ENCODE measurements around the gene GMDS.
"Not testable (repeated sequence)": the region's sequence is repeated elsewhere in the genome, so short reads cannot be mapped to it uniquely, and the experiment has no call there.

GMDS gene

DNA sequence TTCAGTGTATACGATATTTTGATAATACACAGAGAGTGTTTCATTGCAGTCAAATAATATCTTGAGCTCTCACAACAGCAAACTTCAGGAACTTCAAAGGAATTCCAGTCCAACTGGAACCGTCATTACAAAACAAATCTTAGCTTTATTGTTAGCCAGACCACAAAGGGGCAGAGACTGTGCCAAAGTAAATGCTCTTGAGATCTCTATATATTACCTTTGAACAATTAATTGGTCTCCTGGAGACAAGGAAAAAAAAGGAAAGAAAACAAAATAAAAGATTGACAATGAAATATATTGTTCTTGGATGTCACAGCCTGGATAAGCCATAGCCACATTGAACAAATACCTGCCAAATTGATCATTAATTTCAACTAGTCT, 565.7 kb downstream of the GMDS start:
- no peak for DNase-seq (ENCODE audit: low spot score)

DNA sequence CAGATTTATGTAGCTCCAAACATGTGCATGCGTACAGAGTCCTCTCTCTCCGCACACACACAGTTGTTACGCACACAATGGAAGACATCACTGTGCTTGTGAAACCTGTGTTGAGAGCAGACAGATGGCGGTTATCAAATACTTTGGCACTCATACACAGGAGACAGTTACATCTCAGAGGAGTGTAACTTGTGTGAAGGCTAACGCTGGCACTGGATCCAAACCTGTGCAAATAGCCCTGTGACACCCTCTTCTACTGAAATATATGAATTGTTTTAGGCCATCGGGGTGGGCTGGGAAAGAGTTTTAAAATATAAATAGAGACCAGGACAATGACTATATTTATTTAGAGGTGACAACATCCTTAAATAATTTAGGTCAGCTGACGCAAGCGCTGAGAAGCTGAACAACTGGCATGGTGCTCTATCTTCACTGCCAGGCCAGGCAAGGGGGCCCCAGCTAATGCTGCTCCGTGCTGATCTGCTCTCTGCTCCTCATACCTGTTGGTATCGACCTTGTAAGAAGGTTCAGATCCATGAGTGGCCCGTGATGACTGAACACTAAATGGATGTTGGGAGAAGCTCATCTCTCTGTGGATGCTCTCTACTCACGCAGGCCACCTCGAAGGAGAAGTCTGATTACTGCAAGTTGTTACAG, 566.2 kb downstream of the GMDS start:
- no peak for DNase-seq (ENCODE audit: low spot score)

DNA sequence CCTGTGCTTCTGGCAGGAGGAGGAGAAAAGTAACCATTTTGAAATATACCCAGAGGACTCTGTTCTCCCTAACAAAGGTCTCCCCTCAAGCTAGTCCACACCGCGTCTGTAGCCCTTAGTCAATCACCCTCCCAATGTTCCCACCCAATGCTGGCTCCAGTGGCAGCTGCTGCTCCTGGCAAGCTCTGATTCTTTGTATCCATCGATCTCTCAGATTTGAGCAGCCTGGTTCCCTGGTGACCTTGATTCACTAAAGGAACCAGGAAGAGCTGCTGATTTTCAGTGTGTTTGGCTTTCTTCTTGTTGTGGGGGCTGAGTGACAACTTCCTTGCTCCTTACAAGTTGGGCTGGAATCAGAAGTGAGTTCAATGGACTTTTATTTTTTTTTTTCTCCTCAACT, 567.2 kb downstream of the GMDS start:
- no peak for DNase-seq (ENCODE audit: low spot score)

DNA sequence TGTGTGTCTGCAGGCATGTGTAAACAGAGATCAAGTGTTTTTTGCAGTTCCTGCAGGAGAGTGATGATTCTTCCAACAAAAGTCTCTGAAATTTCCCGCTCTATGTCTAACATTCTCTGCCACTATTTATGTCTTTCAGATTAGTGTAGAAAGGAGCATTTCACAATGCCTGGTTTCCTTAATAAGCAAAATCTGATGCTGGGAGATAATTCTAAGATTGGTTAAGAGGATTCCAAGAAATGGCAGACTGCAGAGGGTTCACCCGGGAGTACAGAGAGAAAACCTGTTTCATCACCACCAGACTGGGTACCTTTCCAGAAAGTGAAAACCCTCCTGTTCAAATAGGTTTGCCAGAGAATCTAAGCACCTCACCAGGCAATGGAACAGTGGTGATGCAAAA, 573.0 kb downstream of the GMDS start:
- no peak for DNase-seq (ENCODE audit: low spot score)

DNA sequence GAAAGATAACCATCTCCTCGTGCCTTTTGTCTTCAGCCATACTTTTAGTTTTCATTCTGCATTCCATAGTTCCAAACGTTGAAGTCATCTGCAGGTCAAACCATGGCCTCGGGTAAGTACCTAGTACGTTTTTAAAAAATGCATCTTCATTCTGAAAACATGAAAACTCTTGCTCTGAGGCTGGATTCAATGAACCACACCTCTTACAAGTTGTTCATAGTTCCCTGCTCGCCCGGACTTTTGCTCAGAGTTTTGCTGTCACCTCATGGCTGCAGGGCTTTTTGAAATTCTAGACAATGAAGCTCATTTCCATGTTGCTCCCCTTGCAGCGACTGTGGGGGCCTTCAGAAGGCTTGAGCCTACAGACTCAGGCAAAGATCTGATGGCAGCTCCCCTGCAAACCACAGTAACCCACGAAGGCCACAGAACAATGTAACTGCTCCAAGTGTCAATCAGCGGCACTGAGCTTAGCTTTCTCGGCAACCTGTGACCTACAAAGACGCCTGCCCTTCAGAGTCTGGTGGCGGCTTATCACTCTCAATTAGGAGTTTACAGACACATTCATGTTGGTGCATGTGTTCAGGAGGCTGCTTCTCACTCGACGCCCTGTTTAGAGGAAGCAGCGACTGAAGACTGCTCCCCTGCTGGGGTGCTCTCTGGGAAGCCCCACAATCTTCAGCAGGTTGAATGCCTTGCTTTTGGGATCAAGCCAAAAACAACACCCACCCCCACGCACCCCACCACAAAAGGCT, 574.5 kb downstream of the GMDS start:
- no peak for DNase-seq (ENCODE audit: low spot score)

DNA sequence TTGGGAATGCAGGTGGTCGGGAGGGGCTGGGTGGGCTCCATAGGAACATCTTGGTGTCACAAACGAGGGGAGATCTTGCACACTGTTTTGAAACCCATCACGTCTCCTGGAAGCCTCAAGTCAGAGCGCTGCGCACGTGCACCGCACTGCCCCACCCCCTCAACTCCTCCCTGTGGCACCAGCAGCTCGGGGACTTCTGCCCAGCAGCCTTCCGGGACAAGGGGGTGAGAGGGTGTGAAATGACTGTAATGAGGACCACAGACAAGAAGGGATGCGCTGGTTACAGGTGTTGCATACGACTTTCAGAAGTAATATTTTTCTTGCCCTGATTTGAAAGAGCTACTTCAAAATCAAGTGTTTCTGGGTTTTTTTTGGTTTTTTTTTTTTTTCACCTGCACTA, 575.4 kb downstream of the GMDS start:
- DNase-seq (ENCODE audit: low spot score) = no peak

DNA sequence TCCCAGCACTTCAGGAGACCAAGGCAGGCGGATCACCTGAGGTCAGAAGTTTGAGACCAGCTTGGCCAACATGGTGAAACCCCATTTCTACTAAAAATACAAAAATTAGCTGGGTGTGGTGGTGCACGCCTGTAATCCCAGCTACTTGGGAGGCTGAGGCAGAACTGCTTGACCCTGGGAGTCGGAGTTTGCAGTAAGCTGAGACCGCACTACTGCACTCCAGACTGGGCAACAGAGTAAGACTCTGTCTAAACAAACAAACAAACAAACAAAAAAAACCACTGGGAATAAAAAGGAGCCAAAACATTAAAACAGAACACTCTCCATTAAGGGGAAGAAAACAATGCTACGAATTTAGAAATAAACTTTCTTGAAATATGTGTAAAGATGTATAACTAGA, 576.9 kb downstream of the GMDS start:
- not testable (repeated sequence) for DNase-seq (ENCODE audit: low spot score)

DNA sequence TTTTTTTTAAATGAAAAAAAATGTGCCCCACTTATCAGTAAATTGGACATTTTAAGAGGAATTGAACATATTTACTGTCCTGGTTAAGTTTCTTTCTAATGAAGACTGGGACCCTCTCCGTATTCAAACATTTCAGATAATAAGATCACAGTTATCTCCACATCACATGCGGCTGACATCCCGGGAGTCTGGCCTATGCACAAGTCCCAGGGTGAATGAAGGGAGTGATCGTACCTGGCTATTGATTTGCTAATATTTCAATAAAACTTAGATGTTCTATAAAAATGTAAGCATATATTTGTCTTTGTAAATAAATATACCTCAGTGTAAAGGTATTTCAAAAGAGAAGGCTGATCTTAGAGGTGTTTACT, 577.6 kb downstream of the GMDS start:
- DNase-seq (ENCODE audit: low spot score) = no peak

DNA sequence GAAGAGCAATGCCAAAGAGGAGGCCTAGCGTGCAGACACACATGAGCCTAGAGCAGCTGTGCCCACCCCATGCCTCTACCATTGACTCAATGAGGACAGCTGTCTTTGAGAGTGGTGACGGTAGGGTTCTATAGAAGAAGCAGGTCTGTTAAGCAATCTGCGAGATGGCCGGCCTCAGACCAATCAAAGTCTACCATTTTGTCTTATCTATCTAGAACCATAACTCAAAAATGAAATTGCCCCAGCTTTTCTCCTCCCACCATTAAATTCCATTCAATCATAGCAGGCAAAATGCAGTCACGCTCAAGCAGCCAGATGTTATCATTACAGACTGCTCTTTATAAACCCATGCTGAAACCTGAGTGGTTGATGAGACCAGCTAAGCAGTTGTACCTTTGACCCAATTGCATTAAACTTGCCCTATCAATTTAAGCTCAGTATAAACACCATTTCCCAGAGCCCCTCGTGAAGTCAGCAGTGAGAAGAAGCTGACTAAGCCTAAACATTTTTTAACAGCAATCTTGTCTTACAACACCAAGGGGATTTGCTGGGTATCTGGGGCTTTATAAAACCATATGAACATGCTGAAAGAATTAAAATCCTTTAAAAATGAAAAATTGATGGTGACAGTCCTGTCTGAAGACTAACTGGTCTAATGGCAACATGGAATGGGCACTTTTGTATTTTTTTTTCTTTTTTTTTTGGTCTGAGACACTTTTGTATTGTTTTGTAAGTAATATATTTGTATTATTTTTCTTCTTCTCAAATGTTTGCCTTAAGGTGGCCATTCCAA, 578.2 kb downstream of the GMDS start:
- no peak for DNase-seq (ENCODE audit: low spot score)

DNA sequence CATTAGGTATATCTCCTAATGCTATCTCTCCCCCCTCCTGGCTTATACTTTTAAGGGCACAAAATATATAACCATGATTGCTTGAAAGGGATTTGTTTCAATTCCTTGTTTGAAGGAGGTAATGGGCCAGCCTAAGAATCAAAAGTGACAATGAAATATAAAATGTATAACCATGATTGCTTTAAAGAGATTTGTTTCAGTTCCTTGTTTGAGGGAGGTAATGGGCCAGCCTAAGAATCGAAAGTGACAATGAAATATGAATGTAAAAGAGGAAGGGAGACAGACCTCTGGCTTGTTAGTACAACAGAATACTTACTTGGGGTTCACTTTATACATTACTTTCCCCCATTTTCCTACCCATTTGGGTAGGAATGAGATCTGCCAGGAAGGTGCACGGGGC, 580.2 kb downstream of the GMDS start:
- no peak for DNase-seq (ENCODE audit: low spot score)

DNA sequence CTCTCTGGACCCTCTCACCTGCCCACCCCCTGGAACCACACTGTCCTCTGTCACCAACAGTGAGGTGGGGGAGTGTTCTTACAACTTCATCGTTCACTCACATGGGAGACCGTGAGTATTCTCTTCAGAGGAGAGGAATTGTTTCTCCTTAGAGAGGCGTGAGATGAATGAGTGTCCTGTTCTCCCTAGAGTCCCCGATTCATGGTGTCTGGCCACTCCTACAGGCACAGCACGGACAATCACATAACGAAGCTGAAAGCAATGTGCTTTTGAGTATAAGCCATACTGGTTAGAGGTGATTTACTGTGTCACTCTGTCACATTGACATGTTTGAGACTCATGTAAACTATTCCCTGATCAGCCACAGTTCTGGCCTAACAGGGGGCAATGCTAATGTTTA, 581.1 kb downstream of the GMDS start:
- peak; percentile 26 for DNase-seq (ENCODE audit: low spot score)

DNA sequence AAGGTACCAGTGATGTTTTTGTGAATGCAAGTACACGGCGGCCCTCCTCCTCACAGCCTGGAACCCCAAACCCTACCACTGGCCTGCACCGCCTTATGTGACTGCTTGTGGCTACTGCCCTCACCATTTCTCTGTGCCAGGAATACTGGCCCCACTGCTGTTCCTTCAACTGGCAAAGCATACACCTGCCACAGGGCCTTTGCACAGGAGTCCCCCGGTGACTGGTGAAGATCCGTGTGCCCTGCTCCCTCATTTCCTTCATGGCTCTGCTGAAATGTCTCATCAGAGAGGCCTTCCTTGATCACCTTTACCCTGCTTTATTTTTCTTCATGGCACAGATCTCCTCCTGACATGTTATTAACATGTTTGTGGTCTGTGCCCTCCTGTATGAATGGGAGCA, 581.9 kb downstream of the GMDS start:
- DNase-seq (ENCODE audit: low spot score) = no peak

DNA sequence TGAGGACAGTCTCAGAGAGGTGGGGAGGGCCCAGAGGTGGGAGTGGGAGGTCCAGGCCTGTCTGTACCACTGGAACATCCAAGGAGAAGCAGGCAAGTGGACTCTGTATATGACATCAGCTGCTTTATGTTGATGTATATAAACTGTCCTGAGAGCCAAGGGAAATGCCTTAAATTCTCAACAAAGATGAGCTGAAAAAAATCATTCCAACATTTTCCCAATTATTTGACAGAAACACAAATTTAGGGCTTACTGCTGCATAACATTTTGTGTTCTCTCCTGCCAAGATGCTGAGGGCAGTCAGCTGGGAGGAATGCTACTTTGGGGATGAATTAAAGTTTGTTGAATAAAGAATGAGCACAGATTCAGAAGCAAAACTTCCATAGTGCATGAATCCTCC, 582.9 kb downstream of the GMDS start:
- no peak for DNase-seq (ENCODE audit: low spot score)

DNA sequence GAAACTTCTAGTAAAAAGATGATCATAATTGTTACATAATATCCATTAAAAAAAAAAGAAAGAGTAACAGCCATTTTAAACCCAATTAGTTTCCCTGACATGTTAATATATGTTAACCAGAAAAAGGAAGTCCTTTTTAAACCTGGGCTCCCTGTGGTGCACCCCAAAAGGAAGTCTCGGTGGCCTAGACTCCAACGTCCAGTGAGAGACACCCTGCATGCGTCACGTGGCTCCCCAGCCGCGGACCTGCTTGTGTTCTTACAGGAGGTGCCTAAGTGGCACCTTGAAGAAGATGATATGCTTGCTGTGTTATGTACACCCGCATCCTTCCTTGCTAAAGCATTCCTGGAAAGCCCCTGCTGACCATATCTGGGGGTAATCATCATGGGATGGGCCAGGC, 585.6 kb downstream of the GMDS start:
- DNase-seq (ENCODE audit: low spot score) = no peak

DNA sequence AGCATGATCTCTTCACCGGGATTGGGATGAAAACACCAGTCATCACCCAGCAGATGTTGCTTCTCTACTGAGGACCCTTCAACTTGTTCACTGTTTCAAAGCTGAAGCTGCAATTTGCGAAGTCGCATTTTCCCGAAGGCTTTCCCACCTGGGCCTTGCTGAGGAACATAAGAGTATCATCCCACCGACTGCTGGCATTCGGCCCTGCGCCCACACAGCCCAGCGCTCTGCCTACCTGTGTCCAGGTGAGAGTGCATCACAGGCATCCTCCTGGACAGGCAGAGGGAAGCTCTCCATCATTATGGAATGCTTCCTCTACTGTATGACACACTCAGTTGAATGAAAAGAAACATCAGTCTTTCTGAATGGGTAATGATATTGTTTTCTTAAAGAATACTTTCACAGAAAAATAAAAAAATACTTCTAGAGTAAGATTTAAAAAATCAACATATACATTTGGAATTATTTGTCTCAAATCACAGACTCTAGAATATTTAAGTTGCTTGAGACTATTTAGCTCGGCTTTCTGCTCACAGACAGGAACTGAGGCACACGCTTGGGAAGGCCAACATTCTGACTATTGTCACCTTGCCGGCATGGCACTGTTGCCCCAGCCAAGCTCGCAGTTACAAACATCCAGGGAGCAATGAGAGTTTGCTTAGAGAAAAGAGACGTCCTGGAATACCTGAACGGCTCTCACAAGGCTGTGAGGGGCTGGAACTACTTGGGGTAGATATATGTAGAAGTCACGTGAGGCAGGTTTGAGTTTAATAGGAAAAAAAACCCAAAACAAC, 587.0 kb downstream of the GMDS start:
- DNase-seq (ENCODE audit: low spot score) = no peak

DNA sequence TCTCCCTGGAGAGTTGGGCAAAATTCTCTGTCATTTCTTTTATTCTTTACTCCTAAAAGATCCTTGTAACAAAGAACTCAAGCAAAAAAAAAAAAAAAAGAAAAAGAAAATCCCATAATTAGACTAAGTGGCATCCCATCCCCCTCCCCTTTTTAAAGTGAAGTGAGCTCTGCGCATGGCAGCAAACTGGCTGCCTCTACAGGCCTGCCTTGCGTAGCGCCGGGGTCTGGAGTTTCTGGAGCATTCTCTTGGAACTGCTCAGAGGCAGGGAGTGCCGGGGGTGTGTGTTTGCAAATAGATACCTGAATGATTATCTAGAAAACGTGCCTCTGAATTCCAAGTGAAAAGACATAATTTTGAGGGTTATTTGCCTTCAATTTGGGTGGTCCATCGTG, 587.6 kb downstream of the GMDS start:
- DNase-seq (ENCODE audit: low spot score) = no peak

DNA sequence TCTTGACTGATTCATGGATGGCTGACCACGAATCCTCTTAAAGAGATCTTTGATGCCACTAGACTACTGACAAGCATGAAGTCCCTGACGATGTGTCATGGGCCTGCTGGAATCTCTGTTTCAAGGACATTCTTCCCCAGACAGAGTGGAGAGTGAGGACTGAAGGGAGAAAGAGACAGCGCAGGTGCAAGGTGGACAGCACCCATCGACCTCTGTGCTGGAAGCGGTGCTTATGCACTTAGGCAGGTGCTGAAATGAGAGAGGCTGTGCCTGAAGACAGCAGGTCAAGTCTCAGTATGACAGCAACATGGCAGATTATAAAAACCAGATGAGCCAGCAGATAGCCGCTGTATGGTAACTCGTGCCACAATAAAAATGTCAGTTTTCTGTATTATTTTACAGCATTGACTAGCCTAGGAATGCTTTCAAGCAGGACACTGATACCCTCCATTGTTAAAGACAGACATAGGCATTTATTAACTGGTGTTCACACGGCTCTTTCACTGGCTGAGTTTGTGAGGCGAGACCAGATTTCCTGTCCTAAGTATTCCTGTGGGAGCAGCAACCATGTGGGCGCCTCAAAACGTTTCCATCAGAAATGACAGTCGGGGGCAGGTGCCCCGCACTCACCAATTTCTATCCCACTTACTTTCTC, 588.2 kb downstream of the GMDS start:
- no peak for DNase-seq (ENCODE audit: low spot score)

DNA sequence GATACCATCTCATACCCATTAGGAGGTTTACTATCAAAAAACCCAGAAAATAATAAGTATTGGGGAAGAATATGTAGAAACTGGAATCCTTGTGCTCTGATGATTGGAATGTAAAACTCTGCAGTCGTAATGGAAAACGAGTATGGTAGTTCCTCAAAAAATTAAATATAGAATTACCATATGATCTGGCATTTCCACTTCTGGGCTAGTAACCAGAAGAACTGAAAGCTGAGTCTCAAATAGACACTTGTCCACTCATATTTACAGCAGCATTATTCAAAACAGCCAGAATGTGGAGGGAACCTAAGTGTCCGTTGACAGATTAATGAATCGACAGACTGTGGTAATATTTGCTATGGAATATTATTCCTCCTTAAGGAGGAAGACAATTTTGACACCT, 591.4 kb downstream of the GMDS start:
- no peak for DNase-seq (ENCODE audit: low spot score)

DNA sequence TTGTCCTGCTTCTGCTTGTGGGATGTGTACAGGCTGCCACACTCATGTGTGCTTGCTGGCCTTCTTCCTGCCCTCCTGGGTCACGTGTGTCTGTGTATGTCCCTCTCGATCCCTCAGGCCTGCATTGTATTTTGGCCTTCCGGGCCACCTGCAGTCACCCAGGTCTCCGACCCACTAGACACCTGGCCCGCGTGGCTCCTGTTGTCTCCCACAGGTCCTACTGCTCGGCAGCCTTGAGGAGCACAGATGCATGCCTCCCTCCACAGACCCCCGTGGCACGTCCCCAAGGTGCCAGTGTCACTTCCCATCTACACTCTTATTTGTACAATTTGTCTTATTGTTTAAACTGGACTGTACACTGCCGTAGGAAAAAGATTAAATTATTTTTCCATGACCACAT, 592.6 kb downstream of the GMDS start:
- no peak for DNase-seq (ENCODE audit: low spot score)

DNA sequence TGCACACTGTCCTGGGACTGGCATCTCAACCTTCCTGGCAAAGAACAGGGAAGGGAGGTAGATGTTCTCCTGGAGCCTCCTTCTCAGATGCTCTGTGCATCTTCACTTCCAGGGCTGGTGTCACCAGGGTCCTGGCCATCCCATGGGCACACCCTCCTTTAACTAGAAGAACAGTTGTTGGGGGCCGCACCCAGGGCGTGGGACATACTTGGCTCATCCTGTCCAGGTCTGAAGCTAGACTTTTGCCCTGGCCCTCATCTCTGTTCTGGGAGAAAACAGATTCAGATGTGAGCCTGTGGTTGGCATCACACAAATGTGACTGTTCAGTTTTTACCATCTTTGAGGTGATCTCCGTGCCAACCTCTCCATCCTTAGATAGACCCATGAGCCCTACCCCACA, 594.0 kb downstream of the GMDS start:
- DNase-seq (ENCODE audit: low spot score) = no peak

DNA sequence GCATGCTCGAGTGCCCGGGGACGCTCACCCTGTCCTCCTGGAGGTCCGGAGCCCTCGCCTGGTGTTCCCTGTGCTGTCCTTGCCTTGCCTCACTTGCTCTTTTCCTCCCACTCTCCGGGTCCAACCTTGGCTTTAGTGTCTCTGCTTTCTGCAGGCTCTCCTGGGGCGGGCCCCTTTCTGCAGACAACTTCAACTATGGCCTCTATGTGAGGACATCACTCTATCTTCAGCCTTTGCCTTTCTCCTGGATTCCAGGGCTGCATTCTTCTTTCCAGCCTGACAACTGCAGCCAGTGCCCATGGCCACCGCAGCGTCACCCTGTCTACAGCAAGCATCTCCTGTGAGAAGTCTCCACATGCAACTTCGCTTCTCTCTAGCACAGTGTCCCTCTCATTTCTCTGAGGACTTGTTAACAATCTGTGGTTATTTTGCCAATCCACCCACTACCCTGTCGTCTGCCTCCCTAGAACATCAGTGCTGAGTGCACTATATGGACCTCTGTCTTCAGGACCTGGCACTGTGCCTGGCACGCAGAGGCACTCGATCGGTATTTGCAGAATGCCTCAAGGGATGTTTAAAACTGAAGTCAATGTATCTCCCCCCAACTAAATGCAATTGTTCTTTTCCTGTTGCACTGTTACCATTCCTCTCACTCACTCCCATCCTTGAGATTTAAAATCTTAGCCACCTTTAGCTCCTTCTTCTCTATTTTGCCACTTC, 599.8 kb downstream of the GMDS start:
- DNase-seq (ENCODE audit: low spot score) = no peak

Data from COLO829 (cell line).